ENCODE results near the gene CLP1. TPM values are rescaled to one million over a fixed set of nuclear protein-coding genes. Genes with fewer than 3 reads are reported as not detected.

CLP1 gene
- total and polyA plus RNA-seq, 10 of the 15 experiments (the other 5 are each of a cell fraction or from before 2014, with no cell fraction given) = 19.9 to 45.7 (median 27.8) TPM

- TF ChIP-seq, protein P1, sequence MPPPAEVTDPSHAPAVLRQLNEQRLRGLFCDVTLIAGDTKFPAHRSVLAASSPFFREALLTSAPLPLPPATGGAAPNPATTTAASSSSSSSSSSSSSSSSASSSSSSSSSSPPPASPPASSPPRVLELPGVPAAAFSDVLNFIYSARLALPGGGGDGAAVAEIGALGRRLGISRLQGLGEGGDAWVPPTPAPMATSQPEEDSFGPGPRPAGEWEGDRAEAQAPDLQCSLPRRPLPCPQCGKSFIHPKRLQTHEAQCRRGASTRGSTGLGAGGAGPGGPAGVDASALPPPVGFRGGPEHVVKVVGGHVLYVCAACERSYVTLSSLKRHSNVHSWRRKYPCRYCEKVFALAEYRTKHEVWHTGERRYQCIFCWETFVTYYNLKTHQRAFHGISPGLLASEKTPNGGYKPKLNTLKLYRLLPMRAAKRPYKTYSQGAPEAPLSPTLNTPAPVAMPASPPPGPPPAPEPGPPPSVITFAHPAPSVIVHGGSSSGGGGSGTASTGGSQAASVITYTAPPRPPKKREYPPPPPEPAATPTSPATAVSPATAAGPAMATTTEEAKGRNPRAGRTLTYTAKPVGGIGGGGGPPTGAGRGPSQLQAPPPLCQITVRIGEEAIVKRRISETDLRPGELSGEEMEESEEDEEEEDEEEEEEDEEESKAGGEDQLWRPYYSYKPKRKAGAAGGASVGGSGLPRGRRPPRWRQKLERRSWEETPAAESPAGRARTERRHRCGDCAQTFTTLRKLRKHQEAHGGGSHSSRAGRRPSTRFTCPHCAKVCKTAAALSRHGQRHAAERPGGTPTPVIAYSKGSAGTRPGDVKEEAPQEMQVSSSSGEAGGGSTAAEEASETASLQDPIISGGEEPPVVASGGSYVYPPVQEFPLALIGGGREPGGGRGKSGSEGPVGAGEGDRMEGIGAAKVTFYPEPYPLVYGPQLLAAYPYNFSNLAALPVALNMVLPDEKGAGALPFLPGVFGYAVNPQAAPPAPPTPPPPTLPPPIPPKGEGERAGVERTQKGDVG (CRISPR knock-in tag; IDR thresholded peaks at IDR 0.05) = no peak
- TF ChIP-seq CHD2 (IDR thresholded peaks at IDR 0.05; ENCODE audit: borderline replicate concordance, low read depth, low read length) (peak; percentile 95), CBFB (IDR thresholded peaks at IDR 0.05; ENCODE audit: low read depth) (0 out of 2 replicates have a peak, but pooled peaks have one; percentile 14), ELK1 (IDR thresholded peaks at IDR 0.05; ENCODE audit: low read depth, low read length) (no peak), ZNF207 (IDR thresholded peaks at IDR 0.05; ENCODE audit: borderline replicate concordance) (no peak; the same call in none of the 2 replicates), POU2F2 (IDR thresholded peaks at IDR 0.05; ENCODE audit: borderline replicate concordance, low read depth, low read length) (0 out of 3 replicates have a peak, but pooled peaks have one; percentile 53), RUNX3 (IDR thresholded peaks at IDR 0.05; ENCODE audit: low read length) (0 out of 2 replicates have a peak, but pooled peaks have one; percentile 13), FOXM1 (IDR thresholded peaks at IDR 0.05; ENCODE audit: low read depth, low read length) (no peak), HDAC2 (IDR thresholded peaks at IDR 0.05) (no peak), RB1 (IDR thresholded peaks at IDR 0.05; ENCODE audit: borderline replicate concordance) (peak; percentile 38; the same call in 1 of the 2 replicates), NFIC (IDR thresholded peaks at IDR 0.05; ENCODE audit: low read depth, low read length) (no peak), NBN (IDR thresholded peaks at IDR 0.05) (0 out of 2 replicates have a peak, but pooled peaks have one; percentile 18), SUZ12 (IDR thresholded peaks at IDR 0.05; ENCODE audit: unreplicated experiment) (no peak), ZBTB33 (IDR thresholded peaks at IDR 0.05) (no peak), HCFC1 (IDR thresholded peaks at IDR 0.05; ENCODE audit: low read length) (no peak), TAF1 (IDR thresholded peaks at IDR 0.05; ENCODE audit: borderline replicate concordance, low read depth, low read length) (peak; percentile 87), MEF2A (IDR thresholded peaks at IDR 0.05; ENCODE audit: insufficient read depth, low read depth, low read length) (no peak), SREBF2 (IDR thresholded peaks at IDR 0.05; ENCODE audit: low read length) (no peak), YY1 (IDR thresholded peaks at IDR 0.05; ENCODE audit: low read depth, low read length) (peak; percentile 11; the same call in 1 of the 2 replicates)
- TF ChIP-seq, protein P2, sequence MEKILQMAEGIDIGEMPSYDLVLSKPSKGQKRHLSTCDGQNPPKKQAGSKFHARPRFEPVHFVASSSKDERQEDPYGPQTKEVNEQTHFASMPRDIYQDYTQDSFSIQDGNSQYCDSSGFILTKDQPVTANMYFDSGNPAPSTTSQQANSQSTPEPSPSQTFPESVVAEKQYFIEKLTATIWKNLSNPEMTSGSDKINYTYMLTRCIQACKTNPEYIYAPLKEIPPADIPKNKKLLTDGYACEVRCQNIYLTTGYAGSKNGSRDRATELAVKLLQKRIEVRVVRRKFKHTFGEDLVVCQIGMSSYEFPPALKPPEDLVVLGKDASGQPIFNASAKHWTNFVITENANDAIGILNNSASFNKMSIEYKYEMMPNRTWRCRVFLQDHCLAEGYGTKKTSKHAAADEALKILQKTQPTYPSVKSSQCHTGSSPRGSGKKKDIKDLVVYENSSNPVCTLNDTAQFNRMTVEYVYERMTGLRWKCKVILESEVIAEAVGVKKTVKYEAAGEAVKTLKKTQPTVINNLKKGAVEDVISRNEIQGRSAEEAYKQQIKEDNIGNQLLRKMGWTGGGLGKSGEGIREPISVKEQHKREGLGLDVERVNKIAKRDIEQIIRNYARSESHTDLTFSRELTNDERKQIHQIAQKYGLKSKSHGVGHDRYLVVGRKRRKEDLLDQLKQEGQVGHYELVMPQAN (conservative IDR thresholded peaks at IDR 0.05) = peak; percentile 90
These were observed 10.3 kb downstream of the CLP1 start, which contains the start of gene ZDHHC5 (continued) for GRCh38 chr11:57667736-57668433.
